ENCODE data around the gene SMCO1. TPM values are rescaled to one million over a fixed set of nuclear protein-coding genes. Genes with fewer than 3 reads are reported as not detected.

Gene SMCO1
- total RNA-seq, 3 donors from 2014 or later = not detected

Other genes starting within 250 kb of the SMCO1 start
- gene PCYT1A, start 227.6 kb downstream of the SMCO1 start, total RNA-seq = 10 to 100 TPM; 53.5 to 66.9 (median 56.2) TPM
- gene DYNLT2B, start 197.1 kb downstream of the SMCO1 start, total RNA-seq = 1 to 10 TPM; 6.0 to 7.7 (median 6.8) TPM
- not detected for gene TM4SF19, start 177.0 kb downstream of the SMCO1 start, total RNA-seq
- gene UBXN7, start 82.9 kb downstream of the SMCO1 start, total RNA-seq = 10 to 100 TPM; 33.7 to 35.2 (median 34.7) TPM
- gene RNF168, start 11.6 kb downstream of the SMCO1 start, total RNA-seq = 10 to 100 TPM; 20.9 to 22.4 (median 21.8) TPM
- 10 to 100 TPM; 21.5 to 27.1 (median 22.9) TPM for gene WDR53, start 53.2 kb upstream of the SMCO1 start, total RNA-seq
- gene FBXO45, start 53.3 kb upstream of the SMCO1 start, total RNA-seq = 10 to 100 TPM; 20.3 to 21.4 (median 21.4) TPM
- 10 to 100 TPM; 16.2 to 18.5 (median 18.5) TPM for gene NRROS, start 124.3 kb upstream of the SMCO1 start, total RNA-seq
- 1 to 10 TPM; 3.4 to 4.3 (median 3.6) TPM for gene CEP19, start 196.9 kb upstream of the SMCO1 start, total RNA-seq
- gene PIGX, start 197.0 kb upstream of the SMCO1 start, total RNA-seq = 10 to 100 TPM; 26.7 to 28.9 (median 27.9) TPM
- 10 to 100 TPM; 60.1 to 71.1 (median 65.8) TPM for gene PAK2, start 224.5 kb upstream of the SMCO1 start, total RNA-seq

All from activated T-cell treated with anti-CD3 and anti-CD28 coated beads, Interleukin-2, amount 50 U/mL, for 4 hours (primary cell).